GM18867 (cell line): Measurements from ENCODE around the gene ZNF112.
"Not testable (repeated sequence)": the region's sequence is repeated elsewhere in the genome, so short reads cannot be mapped to it uniquely, and the experiment has no call there.

Source experiments
- ATAC-seq: cut with Tn5 transposase; IDR thresholded peaks from one replicate; pipeline ENCODE4 v1.9.1; 2021; ENCODE audit warnings: mild to moderate bottlenecking, moderate library complexity; ENCODE audit not compliant: unreplicated experiment

Gene ZNF112

DNA sequence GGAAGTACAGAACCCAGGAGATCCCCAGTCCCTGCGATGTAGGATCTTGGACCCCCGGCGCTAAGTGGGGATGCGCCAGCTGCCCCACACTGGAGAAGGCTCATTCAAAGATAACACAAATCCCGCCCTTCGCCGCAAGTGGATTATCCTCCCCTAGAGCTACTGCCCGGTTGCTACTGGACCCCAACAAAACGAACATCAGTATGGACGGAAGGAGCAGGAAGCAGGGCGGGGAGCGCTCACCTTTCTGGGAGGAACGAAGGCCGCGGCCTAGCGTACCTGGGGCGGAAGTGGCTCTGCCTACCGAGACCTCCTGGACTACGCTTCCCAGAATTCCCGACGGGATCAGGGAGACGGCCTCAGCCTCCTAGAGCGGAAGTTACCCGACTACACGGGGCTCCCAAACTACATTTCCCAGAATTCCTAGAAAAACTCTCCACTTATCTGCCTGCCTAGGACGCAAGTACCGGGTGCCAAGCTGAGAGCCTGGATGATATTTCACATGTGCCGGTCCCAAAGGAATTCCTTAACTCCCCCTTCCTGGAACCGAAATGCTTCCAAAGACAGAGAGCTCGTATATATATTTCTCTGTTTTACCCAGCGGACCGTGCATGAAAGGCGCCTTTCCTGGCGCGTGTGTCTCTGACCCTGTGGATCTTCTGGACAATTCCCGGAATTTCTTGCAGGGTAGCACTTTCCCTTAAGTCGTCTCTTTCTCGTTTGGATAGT lies at the start of gene ZNF112:
Gene ZNF112, minus strand, starts transcription at position 298 of the 729 bp plus-strand sequence. CDS start 16,141 bp downstream, outside the sequence.
- no peak for ATAC-seq

DNA sequence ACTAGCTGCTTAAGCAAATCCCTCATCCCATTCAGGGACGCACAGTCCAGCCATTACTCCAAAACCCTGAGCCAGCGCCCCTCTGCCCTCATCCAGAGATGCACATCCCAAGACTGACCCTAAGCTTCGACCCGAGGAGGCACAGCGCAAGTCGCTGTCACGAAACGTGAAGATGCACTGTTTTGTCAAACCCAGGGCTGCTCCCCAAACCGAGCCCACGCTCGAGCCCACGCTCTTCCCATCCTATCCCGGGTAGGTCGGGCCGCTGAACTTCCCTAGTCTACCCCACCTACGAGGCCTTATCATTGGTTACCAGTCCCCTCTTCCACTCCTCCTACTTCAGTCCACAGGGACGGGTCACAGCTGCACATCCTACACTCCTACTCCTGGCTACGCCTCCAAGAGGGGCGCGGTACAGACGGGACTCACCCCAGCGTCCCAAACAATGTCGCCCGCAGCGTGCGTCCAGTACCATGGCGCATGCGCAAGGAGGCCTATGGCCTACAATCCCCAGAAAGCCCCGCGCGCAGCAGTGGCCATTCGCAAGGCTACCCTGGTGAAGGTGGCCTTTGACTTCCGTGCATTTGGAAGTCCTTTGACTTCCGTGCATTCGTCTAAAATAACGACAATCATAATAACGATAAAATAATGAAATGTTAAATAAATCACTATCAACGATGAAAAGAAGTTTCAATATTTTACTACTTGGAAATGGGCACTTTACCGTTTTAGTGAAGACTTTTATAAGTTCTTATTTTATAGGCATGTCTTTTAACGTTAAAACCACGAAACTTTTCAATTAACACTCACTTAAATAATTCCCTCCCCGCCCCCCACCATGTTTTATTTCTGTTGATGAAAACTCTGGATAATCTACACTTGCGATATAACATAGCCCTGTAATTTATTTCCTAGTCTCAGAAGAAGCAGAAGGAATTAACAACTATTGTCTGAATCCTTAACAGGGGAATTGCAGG lies 44.9 kb upstream of the ZNF112 start, which contains the start of gene ZNF285:
Gene ZNF285, minus strand, starts transcription at position 470 of the 977 bp plus-strand sequence. CDS start 4,395 bp downstream, outside the sequence.
- ATAC-seq, result no peak

DNA sequence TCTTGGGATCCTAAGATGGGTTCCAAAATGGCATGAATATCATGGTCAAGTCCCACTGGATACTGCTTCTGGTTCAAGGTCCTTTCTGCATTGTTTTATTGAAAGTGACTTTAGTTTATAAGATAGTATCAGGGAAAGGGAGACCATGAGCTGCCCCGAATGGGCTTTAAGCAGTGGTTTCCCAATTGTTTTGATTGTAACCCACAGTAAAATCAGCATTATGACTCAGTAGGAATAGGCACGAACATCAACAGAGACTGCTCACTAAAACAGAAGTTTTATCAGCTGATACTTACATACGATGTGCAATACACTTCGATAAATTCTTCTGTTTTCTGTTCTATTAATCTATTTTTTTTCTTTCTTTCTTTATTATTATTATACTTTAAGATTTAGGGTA lies 32.8 kb upstream of the ZNF112 start:
- not testable (repeated sequence) for ATAC-seq

DNA sequence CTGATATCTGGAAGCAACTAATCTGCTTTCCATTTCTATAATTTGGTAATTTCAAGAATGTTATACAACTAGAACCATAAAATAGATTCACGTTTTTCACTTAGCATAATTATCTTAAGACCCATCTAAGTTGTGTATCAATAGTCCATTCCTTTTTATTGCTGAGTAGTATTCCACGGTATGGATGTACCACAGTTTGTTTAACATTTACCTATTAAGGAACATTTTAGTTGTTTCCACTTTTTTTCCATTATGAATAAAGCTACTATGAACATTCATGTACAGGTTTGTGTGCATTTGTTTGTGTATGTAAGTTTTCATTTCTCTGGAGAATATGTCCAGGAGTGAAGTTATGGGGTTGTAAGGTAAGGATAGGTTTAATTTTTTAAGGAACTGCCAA lies 18.3 kb upstream of the ZNF112 start:
- no peak for ATAC-seq

DNA sequence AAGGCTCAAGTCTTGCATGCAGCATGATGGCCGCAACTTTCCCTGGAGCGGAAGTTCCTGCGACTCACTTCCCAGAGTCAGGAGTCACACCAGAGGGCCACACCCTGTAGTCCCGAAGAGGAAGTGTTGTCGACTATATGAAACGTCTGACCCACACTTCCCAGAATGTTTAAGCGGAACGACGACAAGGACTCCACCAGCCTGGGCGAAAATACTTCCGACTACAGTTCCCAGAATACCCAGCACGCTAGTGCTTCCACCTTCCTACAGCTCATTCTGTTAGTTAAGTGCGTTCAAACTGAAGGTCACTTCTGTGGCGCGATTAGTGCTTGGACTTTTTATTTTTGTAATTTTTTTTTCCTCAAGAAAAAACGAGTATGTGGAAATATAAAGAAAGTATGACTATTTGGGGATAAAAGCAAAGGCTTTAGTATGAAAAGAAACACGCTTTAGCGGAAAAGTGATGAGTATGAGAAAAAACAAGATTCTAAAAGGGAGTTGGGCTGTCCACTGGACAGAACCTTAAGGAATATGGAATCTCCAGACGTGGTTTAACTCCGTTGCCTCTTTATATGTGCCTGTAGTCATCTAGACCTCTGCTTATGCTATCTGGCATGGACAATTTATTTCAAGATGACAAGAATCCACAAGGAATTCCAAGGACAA lies 15.5 kb upstream of the ZNF112 start:
- ATAC-seq, result no peak

DNA sequence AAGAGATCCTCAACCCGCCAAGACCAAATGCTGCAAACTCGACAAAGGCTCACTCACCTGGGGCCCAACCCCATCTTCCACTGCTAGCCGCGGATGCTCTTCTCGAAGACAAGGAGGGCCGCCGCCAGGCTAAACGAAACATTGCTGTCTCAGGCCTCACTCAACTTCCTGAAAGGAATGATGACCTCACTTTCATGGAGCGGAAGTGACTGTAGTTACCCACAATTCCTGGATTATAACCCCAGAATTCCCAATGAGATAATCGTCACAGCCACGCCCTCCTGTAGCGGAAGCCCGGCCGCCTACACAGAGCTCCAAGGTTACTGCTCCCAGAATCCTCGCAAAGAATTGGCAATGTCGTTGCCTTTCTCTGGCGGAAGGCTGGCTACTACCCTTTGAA lies 10.5 kb upstream of the ZNF112 start:
- no peak for ATAC-seq

DNA sequence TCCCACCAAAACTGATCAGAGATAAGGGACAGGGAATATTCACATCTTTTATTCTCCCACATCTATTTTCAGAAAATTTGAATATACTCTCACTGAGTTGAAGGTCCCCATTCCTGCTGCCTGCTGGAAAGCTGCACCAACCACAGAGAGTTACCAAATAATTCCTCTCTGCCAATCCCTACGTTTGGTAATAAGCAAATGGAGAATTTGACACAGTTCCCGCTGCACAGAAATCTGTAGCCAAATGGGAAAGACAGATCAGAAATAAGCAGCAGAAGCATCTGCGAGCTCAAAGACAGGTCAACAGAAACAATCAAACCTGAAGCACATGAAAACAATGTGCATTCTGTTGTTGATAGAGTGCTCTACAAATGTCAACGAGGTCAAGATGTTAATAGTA lies 9.9 kb downstream of the ZNF112 start:
- no peak for ATAC-seq

DNA sequence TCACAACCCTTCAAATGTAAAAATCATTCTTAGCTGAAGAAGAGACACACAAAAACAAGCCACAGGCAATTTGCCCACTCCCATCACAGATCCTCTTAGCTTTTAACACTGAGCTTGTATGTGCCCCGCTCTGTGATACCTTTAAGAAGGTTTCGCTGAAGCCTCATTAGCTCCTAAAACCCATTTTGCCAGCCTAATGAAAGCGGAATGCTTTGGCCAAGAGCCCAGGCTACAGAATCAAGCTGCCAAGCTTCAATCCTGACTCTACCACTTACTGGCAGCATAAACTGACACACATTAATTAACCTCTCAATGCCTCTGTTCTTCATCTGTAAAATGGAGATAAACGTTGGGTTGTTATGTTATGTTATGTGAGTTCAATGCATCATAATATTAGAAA lies 10.5 kb downstream of the ZNF112 start:
- ATAC-seq, result no peak

DNA sequence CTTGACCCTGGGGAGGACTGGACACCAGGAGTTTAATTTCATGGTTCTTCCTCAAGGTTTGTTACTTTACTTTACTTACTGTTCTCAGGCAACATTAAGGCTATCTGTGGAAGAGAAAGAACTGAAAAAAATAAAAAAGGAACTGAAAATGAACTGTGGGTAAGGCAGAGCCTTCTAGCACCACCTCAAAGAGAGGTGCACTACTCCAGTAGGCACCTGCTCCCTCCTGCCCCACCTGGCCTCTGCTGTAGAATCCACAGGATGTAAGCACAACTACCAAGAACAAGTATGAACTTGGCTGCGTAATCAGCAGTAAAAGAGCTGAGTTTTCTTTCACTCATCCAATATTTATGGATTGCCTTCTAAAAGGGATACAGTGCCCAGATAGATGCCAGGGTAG lies 12.2 kb downstream of the ZNF112 start:
- ATAC-seq, result no peak

DNA sequence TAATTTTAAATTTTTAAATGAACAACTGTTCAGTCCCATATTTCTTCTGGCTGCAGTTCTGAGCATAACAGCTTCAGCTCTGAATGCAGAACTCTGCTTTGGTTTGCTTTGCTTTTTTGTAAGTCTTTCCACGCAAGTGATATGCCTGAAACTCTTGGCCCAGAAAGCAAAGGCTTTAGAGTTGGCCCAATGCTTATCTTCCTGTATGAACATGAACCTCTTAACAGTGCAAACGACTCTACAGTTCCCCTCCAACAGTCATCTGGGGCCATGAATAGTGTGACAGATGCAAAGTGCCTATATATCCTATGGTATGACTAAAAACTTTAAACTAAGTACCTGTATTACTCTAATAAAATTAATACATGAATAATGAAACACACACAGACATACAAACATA lies 14.7 kb downstream of the ZNF112 start:
- no peak for ATAC-seq

DNA sequence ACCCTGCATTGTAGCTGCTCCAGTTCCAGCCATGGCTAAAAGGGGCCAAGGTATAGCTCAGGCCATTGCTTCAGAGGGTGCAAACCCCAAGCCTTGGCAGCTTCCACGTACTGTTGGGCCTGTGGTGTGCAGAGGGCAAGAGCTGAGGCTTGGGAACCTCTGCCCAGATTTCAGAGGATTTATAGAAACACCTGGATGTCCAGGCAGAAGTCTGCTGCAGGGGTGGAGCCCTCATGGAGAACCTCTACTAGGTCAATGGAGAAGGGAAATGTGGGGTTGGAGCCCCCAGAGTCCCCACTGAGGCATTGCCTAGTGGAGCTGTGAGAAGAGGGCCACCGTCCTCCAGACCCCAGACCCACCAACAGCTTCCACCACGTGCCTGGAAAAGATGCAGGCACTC lies 21.8 kb downstream of the ZNF112 start:
- not testable (repeated sequence) for ATAC-seq

DNA sequence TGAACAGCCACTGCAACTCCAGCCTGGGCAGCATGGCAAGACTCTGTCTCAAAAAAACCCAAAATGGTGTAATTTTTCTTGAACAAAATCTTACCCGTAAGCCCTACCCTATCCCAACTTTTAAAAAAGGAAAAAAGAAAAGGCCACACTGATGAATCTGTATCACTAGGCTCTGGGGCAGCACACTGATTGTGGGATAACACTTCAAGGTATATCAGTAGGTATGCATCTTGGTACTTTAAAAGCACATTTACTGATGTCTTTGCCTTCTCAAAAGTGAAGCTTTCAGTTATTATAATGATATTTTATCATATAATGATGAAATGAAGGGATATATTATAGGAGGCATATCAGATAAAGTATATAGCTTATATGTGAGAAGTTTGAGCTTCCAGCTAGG lies 24.3 kb downstream of the ZNF112 start:
- no peak for ATAC-seq

DNA sequence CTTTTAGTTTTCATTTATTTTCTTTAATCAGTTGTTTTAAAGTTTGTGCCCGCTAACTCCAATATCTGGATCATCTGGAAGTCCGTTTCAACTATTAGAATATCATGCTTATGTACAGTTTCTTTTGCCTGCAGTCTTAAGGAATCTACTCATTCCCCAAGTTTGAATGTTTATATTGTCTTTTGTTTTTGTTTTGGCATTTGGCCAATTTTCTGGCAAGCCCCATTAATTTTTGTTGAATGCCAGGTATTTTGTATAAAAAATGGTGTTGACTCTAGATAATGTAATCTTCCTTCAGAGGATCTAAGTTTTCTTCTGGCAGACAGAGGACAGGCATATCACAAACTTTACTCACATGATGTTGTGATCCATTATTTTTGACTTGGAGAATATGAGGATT lies 40.6 kb downstream of the ZNF112 start:
- no peak for ATAC-seq

DNA sequence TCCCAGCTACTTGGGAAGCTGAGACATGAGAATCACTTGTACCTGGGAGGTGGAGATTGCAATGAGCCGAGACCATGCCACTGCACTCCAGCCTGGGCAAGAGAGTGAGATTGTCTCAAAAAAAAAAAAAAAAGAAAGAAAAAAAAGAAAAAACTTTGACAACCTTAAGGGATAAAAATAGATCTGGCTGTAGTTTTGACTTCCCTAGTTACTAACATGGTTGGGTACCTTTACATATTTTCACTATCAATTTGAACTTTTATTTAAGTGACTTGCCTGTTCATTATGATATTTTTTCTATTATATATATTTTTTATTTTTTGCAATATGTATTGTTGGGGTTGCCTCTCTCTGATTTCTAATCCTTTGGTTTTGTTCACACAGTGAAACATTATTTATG lies 43.2 kb downstream of the ZNF112 start:
- no peak for ATAC-seq

DNA sequence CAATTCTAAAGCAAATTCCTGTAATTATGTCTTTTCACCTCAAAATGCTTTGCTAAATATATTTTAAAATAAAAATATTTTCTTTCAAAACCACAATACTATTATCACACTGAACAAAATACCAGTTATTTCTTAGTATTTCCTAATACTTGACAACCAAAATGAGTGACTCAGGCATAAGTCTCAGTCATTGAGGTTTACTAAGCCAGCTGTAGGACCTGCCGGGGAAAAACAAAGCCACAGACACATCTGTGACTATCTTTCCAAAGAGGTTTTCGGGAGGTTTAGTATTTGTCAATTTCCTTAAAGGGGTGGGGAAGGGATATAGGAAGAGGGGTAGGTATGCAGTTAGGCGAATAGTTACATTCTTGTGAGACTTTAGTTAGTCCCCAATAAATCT lies 48.5 kb downstream of the ZNF112 start:
- ATAC-seq, result no peak

DNA sequence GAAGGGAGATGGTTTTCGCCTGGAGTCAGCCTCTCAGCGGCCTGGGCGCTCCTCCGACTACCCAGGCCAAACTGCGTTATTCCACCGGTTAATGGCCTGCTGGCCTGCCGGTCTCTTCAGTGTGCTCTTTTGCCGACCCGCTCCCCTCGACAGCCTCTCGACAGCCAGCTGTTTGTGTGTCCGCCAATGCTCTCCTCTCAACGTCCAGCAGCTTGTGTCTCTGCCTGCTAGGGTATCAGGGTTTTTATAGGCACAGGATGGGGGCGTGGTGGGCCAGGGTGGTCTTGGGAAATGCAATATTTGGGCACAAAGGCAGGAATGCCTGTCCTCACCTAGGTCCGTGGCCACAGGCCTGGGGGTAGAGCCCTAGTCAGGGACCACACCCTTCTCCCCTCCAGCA lies 50.2 kb downstream of the ZNF112 start:
- no peak for ATAC-seq

DNA sequence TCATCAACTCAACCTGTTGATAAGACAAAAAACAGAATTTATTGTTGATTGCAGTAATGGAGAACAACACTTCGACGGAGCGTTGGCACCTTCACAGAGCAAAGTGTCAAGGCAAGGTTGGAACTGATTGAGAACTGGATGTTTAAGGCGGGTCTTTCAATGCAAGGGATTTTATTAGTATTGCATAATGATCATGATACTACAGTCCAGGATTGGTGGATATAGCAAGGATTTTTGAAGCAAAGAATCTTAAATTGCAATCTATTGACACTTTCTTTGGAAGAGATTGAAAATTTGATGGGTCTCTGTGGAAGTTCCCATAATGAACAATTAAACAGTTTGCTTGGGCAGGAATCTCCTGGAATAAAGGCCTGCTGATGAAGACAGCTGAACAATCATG lies 51.0 kb downstream of the ZNF112 start:
- no peak for ATAC-seq

DNA sequence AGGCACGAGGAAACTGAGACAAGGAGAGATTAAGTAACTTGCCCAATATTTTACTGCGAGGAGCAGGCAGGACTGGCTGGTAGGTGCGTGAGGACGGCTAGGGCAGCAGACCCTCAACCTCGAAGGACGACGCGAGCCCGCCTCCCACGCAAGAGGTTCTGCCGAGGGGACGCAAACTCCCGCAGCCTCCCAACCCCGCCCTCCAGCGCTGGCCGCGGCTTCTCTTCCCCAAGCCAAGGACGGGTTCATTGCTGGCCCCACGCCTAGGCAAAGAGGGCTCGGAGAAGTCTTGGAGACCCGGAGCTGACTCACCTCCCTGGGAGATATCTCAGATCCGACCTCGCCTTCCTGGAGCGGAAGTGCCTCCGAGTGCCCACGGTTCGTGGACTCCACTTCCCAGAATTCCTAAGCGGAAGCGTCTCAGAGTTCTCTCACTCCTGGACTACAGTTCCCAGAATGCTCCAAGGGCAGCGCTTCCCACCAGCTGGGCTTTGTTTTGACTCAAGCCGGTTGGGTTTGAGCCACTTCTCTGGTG lies 51.8 kb downstream of the ZNF112 start, which contains the start of gene ZNF235:
Gene ZNF235, minus strand, starts transcription at position 367 of the 535 bp plus-strand sequence. CDS start 1,621 bp downstream, outside the sequence.
- ATAC-seq, result peak; percentile 90

DNA sequence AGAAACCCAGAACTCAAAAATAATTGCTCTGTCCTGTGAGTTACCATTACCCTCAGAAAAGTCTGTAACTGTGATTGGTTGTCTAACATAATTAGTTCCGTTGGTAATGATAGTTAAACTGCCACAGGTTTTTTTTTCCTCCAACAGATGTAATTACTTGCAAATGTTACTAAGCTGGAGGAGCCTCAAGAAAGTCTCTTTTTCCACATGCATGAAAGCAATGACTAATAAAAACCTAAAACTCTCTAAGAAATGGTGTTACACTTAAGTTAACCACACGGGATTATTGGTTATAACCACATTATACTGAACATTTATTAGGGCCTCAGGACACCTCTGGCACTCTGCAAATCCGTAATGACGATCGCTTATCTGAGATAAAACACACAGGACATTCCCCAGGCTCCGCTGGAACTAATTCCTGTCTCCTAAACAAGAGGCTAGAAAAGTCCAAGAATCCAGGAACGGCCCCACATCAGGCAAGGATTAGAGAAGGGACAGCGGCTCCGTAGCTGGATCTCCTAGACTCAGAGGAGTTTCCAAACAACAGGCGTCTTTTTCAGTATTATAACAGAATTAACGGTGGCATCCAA lies 52.4 kb downstream of the ZNF112 start:
- ATAC-seq, result no peak

DNA sequence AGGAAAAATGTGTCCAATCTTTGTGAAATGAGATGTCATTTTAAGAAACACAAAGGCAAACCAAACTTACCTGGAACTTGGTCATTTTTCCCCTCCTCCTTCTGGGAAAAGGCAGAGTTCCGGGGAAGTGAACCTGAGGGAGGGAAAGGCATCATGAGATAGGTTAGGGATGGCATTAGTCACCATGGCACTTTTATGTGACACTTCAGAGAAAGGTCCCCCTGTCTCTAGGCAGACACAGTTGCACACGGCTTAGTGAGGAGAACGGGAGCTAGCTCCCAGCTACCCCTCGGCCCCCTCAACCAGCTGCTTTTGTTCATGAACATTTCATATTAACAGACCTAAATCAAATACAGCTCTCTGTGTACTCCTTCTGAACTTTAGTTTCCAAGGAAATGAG lies 53.2 kb downstream of the ZNF112 start:
- ATAC-seq, result no peak
